HCT116 (cell line): Measurements from ENCODE around the gene PLEKHA6.

Experiments
- CTCF ChIP-seq, 3 experiments: fragments of 200-600 bp in 1 of 3; sonication (generic) in 1 of 3; IDR thresholded peaks in 2 of 3; conservative IDR thresholded peaks in 1 of 3; 2 replicates each; pipeline ENCODE4 v1.5.1; 2012 to 2017; ENCODE audit warnings: low read depth in 2 of 3, low read length in 2 of 3, antibody characterized with exemption in 1 of 3, borderline replicate concordance in 1 of 3, control low read depth in 1 of 3, mild to moderate bottlenecking in 1 of 3, mixed read lengths in 1 of 3, mixed run types in 1 of 3, moderate library complexity in 1 of 3; ENCODE audit not compliant: insufficient read depth in 1 of 3
- EZH2 ChIP-seq: fragments of 200-600 bp; sonication (generic); IDR thresholded peaks from 2 replicates; pipeline ENCODE4 v1.6.1; 2017; ENCODE audit warnings: antibody characterized with exemption, mixed run types
- EZH2phosphoT487 ChIP-seq: fragments of 200-600 bp; IDR thresholded peaks from 2 replicates; pipeline ENCODE4 v1.6.1; 2018; ENCODE audit warnings: antibody characterized with exemption, borderline replicate concordance
- FOSL1 ChIP-seq: IDR thresholded peaks from 2 replicates; pipeline ENCODE4 v1.6.1; 2012; ENCODE audit warnings: low read depth
- JUND ChIP-seq: IDR thresholded peaks from 2 replicates; pipeline ENCODE4 v1.6.1; 2012
- POLR2A ChIP-seq: IDR thresholded peaks from 2 replicates; pipeline ENCODE4 v1.7.0; 2011; ENCODE audit warnings: borderline replicate concordance; ENCODE audit not compliant: insufficient read depth, insufficient read length; ENCODE audit errors: extremely low read depth
- POLR2AphosphoS5 ChIP-seq: IDR thresholded peaks from 2 replicates; pipeline ENCODE4 v1.6.1; 2011; ENCODE audit warnings: mild to moderate bottlenecking, low read depth, low read length, moderate library complexity
- RAD21 ChIP-seq: IDR thresholded peaks from 2 replicates; pipeline ENCODE4 v1.6.1; 2012; ENCODE audit warnings: low read depth, mild to moderate bottlenecking
- SIN3A ChIP-seq: IDR thresholded peaks from 2 replicates; pipeline ENCODE4 v1.6.1; 2012; ENCODE audit warnings: low read depth
- SP1 ChIP-seq: IDR thresholded peaks from 2 replicates; pipeline ENCODE4 v1.6.1; 2012; ENCODE audit warnings: low read depth
- ZBTB33 ChIP-seq: IDR thresholded peaks from 2 replicates; pipeline ENCODE4 v1.6.1; 2011; ENCODE audit warnings: mild to moderate bottlenecking, low read length, moderate library complexity; ENCODE audit not compliant: insufficient replicate concordance; ENCODE audit errors: extremely low read depth
- ZNF274 ChIP-seq: fragments of 200-500 bp; sonication (Bioruptor generic); IDR thresholded peaks from 2 replicates; pipeline ENCODE4 v1.6.1; 2014; ENCODE audit warnings: mild to moderate bottlenecking, low read depth, low read length, inconsistent platforms
- TF ChIP-seq, protein P1 (sequence below): IDR thresholded peaks from 2 replicates; pipeline ENCODE4 v1.6.1; 2012; ENCODE audit warnings: low read depth
- TF ChIP-seq, protein P2 (sequence below): IDR thresholded peaks from 2 replicates; pipeline ENCODE4 v1.6.1; 2012

- no peak for TF ChIP-seq JUND
- no peak for TF ChIP-seq POLR2A
- TF ChIP-seq, protein P1, sequence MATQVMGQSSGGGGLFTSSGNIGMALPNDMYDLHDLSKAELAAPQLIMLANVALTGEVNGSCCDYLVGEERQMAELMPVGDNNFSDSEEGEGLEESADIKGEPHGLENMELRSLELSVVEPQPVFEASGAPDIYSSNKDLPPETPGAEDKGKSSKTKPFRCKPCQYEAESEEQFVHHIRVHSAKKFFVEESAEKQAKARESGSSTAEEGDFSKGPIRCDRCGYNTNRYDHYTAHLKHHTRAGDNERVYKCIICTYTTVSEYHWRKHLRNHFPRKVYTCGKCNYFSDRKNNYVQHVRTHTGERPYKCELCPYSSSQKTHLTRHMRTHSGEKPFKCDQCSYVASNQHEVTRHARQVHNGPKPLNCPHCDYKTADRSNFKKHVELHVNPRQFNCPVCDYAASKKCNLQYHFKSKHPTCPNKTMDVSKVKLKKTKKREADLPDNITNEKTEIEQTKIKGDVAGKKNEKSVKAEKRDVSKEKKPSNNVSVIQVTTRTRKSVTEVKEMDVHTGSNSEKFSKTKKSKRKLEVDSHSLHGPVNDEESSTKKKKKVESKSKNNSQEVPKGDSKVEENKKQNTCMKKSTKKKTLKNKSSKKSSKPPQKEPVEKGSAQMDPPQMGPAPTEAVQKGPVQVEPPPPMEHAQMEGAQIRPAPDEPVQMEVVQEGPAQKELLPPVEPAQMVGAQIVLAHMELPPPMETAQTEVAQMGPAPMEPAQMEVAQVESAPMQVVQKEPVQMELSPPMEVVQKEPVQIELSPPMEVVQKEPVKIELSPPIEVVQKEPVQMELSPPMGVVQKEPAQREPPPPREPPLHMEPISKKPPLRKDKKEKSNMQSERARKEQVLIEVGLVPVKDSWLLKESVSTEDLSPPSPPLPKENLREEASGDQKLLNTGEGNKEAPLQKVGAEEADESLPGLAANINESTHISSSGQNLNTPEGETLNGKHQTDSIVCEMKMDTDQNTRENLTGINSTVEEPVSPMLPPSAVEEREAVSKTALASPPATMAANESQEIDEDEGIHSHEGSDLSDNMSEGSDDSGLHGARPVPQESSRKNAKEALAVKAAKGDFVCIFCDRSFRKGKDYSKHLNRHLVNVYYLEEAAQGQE: no peak
- TF ChIP-seq, protein P2, sequence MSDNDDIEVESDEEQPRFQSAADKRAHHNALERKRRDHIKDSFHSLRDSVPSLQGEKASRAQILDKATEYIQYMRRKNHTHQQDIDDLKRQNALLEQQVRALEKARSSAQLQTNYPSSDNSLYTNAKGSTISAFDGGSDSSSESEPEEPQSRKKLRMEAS: no peak
- no peak for TF ChIP-seq CTCF (IDR thresholded peaks at IDR 0.05 in 2 of 3, conservative IDR thresholded peaks at IDR 0.05 in 1 of 3; ENCODE audit: borderline replicate concordance in 1 of 3, insufficient read depth in 1 of 3, low read depth in 2 of 3, low read length in 2 of 3)
- TF ChIP-seq ZNF274: no peak
- no peak for TF ChIP-seq SP1
- no peak for TF ChIP-seq RAD21
- TF ChIP-seq ZBTB33: no peak
- TF ChIP-seq EZH2phosphoT487: no peak
- TF ChIP-seq EZH2: no peak
- TF ChIP-seq FOSL1: no peak
- TF ChIP-seq POLR2AphosphoS5: no peak
- TF ChIP-seq SIN3A: no peak
Observed at GRCh38 chr1:204401730-204402129, 42.0 kb upstream of the PLEKHA6 start.
